ENCODE data around the gene DPP9. TPM values are rescaled to one million over a fixed set of nuclear protein-coding genes. Genes with fewer than 3 reads are reported as not detected.

DPP9 gene
- total RNA-seq, 1 donor from 2014 or later = 34.0 TPM

DNA sequence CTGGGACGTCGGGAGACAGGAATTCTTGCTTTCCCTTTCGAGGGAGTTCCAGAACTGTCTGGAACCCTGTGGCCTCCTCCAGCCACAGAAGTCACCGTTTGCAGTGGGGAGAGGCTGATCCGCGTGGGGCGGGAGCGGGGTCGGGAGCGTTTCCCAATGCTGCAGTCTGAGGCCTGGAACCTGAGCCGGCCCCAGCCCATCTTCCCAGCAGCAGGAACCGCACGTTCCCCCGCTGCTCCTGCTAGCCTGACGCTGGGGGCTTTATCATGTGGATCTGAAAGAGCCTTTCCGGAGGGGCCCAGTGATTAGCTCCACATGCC, 13.4 kb downstream of the DPP9 start:
- FAIRE-seq = no peak
- H3K27me3 ChIP-seq (ENCODE audit: control insufficient read depth, insufficient read depth, low read length) = no peaks in the 10 kb centered on the region
- TF ChIP-seq, protein P1, sequence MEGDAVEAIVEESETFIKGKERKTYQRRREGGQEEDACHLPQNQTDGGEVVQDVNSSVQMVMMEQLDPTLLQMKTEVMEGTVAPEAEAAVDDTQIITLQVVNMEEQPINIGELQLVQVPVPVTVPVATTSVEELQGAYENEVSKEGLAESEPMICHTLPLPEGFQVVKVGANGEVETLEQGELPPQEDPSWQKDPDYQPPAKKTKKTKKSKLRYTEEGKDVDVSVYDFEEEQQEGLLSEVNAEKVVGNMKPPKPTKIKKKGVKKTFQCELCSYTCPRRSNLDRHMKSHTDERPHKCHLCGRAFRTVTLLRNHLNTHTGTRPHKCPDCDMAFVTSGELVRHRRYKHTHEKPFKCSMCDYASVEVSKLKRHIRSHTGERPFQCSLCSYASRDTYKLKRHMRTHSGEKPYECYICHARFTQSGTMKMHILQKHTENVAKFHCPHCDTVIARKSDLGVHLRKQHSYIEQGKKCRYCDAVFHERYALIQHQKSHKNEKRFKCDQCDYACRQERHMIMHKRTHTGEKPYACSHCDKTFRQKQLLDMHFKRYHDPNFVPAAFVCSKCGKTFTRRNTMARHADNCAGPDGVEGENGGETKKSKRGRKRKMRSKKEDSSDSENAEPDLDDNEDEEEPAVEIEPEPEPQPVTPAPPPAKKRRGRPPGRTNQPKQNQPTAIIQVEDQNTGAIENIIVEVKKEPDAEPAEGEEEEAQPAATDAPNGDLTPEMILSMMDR (IDR thresholded peaks at IDR 0.05; ENCODE audit: insufficient read depth, low read length, severe bottlenecking) = no peak
- peaks cover 35% of the 10 kb centered on the region for H3K36me3 ChIP-seq (ENCODE audit: control insufficient read depth, insufficient read depth, low read length)
- H3K4me3 ChIP-seq (ENCODE audit: low read depth, low read length) = no peak overlapping the region
- DNase-seq (ENCODE audit: low read depth) = no peak

- peaks cover 34% of the 10 kb centered on the region for H3K36me3 ChIP-seq (ENCODE audit: control insufficient read depth, insufficient read depth, low read length)
- H3K4me3 ChIP-seq (ENCODE audit: low read depth, low read length) = no peak overlapping the region
- TF ChIP-seq, protein P1 (IDR thresholded peaks at IDR 0.05; ENCODE audit: insufficient read depth, low read length, severe bottlenecking) = no peak
- no peaks in the 10 kb centered on the region for H3K27me3 ChIP-seq (ENCODE audit: control insufficient read depth, insufficient read depth, low read length)
- FAIRE-seq (no peak), DNase-seq (ENCODE audit: low read depth) (no peak)
Measured at GRCh38 chr19:4709440-4710280, 14.0 kb downstream of the DPP9 start.

- FAIRE-seq (no peak), DNase-seq (ENCODE audit: low read depth) (no peak)
- Histone ChIP-seq H3K36me3 (ENCODE audit: control insufficient read depth, insufficient read depth, low read length) (peaks cover 40% of the 10 kb centered on the region), H3K4me3 (ENCODE audit: low read depth, low read length) (no peak overlapping the region), H3K27me3 (ENCODE audit: control insufficient read depth, insufficient read depth, low read length) (no peaks in the 10 kb centered on the region)
- TF ChIP-seq, protein P1 (IDR thresholded peaks at IDR 0.05; ENCODE audit: insufficient read depth, low read length, severe bottlenecking) = no peak
Measured at GRCh38 chr19:4707956-4708650, 15.5 kb downstream of the DPP9 start.

DNA sequence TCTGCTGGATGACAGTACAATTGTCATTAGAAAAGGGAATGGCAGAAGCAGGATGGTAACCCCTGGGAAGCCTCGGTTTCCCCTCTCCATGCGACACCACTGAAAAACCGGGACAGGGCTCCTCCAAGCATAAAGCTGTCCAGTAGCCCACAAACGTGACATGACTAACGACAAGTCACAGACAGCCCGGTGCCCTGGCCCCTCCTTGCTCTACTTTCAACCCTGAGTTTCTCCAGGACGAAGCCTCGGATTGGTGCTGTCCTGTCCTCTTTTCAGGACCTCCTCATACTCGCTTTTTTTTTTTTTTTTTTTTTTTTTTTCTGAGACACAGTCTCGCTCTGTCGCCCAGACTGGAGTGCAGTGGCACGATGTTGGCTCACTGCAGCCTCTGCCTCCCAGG, 16.3 kb downstream of the DPP9 start:
- H3K36me3 ChIP-seq (ENCODE audit: control insufficient read depth, insufficient read depth, low read length) = peaks cover 38% of the 10 kb centered on the region
- FAIRE-seq = no peak
- TF ChIP-seq, protein P1 (IDR thresholded peaks at IDR 0.05; ENCODE audit: insufficient read depth, low read length, severe bottlenecking) = no peak
- no peaks in the 10 kb centered on the region for H3K27me3 ChIP-seq (ENCODE audit: control insufficient read depth, insufficient read depth, low read length)
- no peak overlapping the region for H3K4me3 ChIP-seq (ENCODE audit: low read depth, low read length)
- no peak for DNase-seq (ENCODE audit: low read depth)

GRCh38 chr19:4705413-4706131, 18.1 kb downstream of the DPP9 start:
- H3K27me3 ChIP-seq (ENCODE audit: control insufficient read depth, insufficient read depth, low read length) = no peaks in the 10 kb centered on the region
- TF ChIP-seq, protein P1 (IDR thresholded peaks at IDR 0.05; ENCODE audit: insufficient read depth, low read length, severe bottlenecking) = no peak
- H3K36me3 ChIP-seq (ENCODE audit: control insufficient read depth, insufficient read depth, low read length) = peaks cover 38% of the 10 kb centered on the region
- FAIRE-seq = no peak
- H3K4me3 ChIP-seq (ENCODE audit: low read depth, low read length) = no peak overlapping the region
- DNase-seq (ENCODE audit: low read depth) = no peak
